Measurements from ENCODE around the gene TNIK. TPM values are rescaled to one million over a fixed set of nuclear protein-coding genes. Genes with fewer than 3 reads are reported as not detected.

Gene TNIK
- polyA plus RNA-seq, 1 donor from 2014 or later: 19.3 TPM

- no peaks in the 10 kb centered on the region for H3K79me2 ChIP-seq (replicated peaks; ENCODE audit: insufficient read depth, low read length)
- H3K9me2 ChIP-seq (ENCODE audit: insufficient read depth, low read length): no peaks in the 10 kb centered on the region
- no peak overlapping the region for H2AFZ ChIP-seq (ENCODE audit: low read depth, low read length)
- no peak overlapping the region for H3K27ac ChIP-seq (ENCODE audit: low read length)
- H3K4me3 ChIP-seq (ENCODE audit: low read length): no peak overlapping the region
- no peaks in the 10 kb centered on the region for H3K9me3 ChIP-seq (ENCODE audit: low read length)
- H3K4me2 ChIP-seq (ENCODE audit: low read length): no peak overlapping the region
- H3F3A ChIP-seq (ENCODE audit: insufficient read depth, low read length, poor library complexity, severe bottlenecking): no peaks in the 10 kb centered on the region
- H3K36me3 ChIP-seq (ENCODE audit: insufficient read depth, low read length): no peaks in the 10 kb centered on the region
- H3K27me3 ChIP-seq (ENCODE audit: insufficient read depth, low read depth, low read length): no peaks in the 10 kb centered on the region
- H4K20me1 ChIP-seq (ENCODE audit: insufficient read depth): no peaks in the 10 kb centered on the region
- TF ChIP-seq REST (IDR thresholded peaks at IDR 0.05; ENCODE audit: borderline replicate concordance): no peak
- TF ChIP-seq CTCF (IDR thresholded peaks at IDR 0.05; ENCODE audit: poor library complexity, severe bottlenecking): no peak
- no peak for TF ChIP-seq TAF1 (IDR thresholded peaks at IDR 0.05; ENCODE audit: low read depth)
- TF ChIP-seq SMC3 (conservative IDR thresholded peaks at IDR 0.05; ENCODE audit: poor library complexity): no peak
- no peak for TF ChIP-seq MXI1 (conservative IDR thresholded peaks at IDR 0.05; ENCODE audit: poor library complexity, severe bottlenecking)
- TF ChIP-seq POLR2AphosphoS5 (IDR thresholded peaks at IDR 0.05): no peak
- TF ChIP-seq RAD21 (conservative IDR thresholded peaks at IDR 0.05): no peak
- no peak for TF ChIP-seq EZH2 (IDR thresholded peaks at IDR 0.05; ENCODE audit: borderline replicate concordance, insufficient read depth, low read length, poor library complexity, severe bottlenecking)
- TF ChIP-seq EP300 (conservative IDR thresholded peaks at IDR 0.05; ENCODE audit: poor library complexity, severe bottlenecking): no peak
- no peak overlapping the region for H3K9ac ChIP-seq (ENCODE audit: low read length)
Observed at GRCh38 chr3:171297951-171298350, 162.3 kb downstream of the TNIK start.

- Histone ChIP-seq H3K79me2 (replicated peaks; ENCODE audit: insufficient read depth, low read length) (no peaks in the 10 kb centered on the region), H3K27ac (ENCODE audit: low read length) (no peak overlapping the region), H4K20me1 (ENCODE audit: insufficient read depth) (no peaks in the 10 kb centered on the region), H3K36me3 (ENCODE audit: insufficient read depth, low read length) (no peaks in the 10 kb centered on the region), H3K9me2 (ENCODE audit: insufficient read depth, low read length) (no peaks in the 10 kb centered on the region), H3K27me3 (ENCODE audit: insufficient read depth, low read depth, low read length) (no peaks in the 10 kb centered on the region), H2AFZ (ENCODE audit: low read depth, low read length) (no peak overlapping the region), H3K9me3 (ENCODE audit: low read length) (no peaks in the 10 kb centered on the region), H3K4me3 (ENCODE audit: low read length) (no peak overlapping the region), H3K9ac (ENCODE audit: low read length) (no peak overlapping the region), H3K4me2 (ENCODE audit: low read length) (no peak overlapping the region), H3F3A (ENCODE audit: insufficient read depth, low read length, poor library complexity, severe bottlenecking) (no peaks in the 10 kb centered on the region)
- TF ChIP-seq CTCF (IDR thresholded peaks at IDR 0.05; ENCODE audit: poor library complexity, severe bottlenecking) (no peak), POLR2AphosphoS5 (IDR thresholded peaks at IDR 0.05) (no peak), RAD21 (conservative IDR thresholded peaks at IDR 0.05) (no peak), MXI1 (conservative IDR thresholded peaks at IDR 0.05; ENCODE audit: poor library complexity, severe bottlenecking) (no peak), TAF1 (IDR thresholded peaks at IDR 0.05; ENCODE audit: low read depth) (no peak), REST (IDR thresholded peaks at IDR 0.05; ENCODE audit: borderline replicate concordance) (no peak), SMC3 (conservative IDR thresholded peaks at IDR 0.05; ENCODE audit: poor library complexity) (no peak), EP300 (conservative IDR thresholded peaks at IDR 0.05; ENCODE audit: poor library complexity, severe bottlenecking) (no peak), EZH2 (IDR thresholded peaks at IDR 0.05; ENCODE audit: borderline replicate concordance, insufficient read depth, low read length, poor library complexity, severe bottlenecking) (no peak)
Observed at GRCh38 chr3:171297207-171297606, 163.0 kb downstream of the TNIK start.
